H9 (cell line): ENCODE measurements around the gene GABRB2. TPM values are rescaled to one million over a fixed set of nuclear protein-coding genes. Genes with fewer than 3 reads are reported as not detected.

Source experiments
- DNase-seq: peaks from one replicate; pipeline ENCODE4 v3.0.0-alpha.2; 2017
- H2AFZ ChIP-seq: one replicate; pipeline ENCODE4 v1.6.1; 2013; ENCODE audit warnings: mild to moderate bottlenecking, low read length, control low read depth, moderate library complexity
- H2AK5ac ChIP-seq: 2 replicates; pipeline ENCODE4 v1.6.1; 2013; ENCODE audit warnings: low read length, control low read depth, mixed read lengths; ENCODE audit not compliant: insufficient read length
- H2BK120ac ChIP-seq: one replicate; pipeline ENCODE4 v1.6.1; 2013; ENCODE audit warnings: low read depth, mild to moderate bottlenecking, low read length, control low read depth, inconsistent platforms; ENCODE audit not compliant: poor library complexity, severe bottlenecking
- H2BK12ac ChIP-seq: 2 replicates; pipeline ENCODE4 v1.6.1; 2013; ENCODE audit warnings: low read length, control low read depth, mixed read lengths, low read depth; ENCODE audit not compliant: insufficient read length
- H2BK15ac ChIP-seq: 2 replicates; pipeline ENCODE4 v1.6.1; 2013; ENCODE audit warnings: low read depth, low read length, control low read depth
- H2BK20ac ChIP-seq: one replicate; pipeline ENCODE4 v1.6.1; 2013; ENCODE audit warnings: low read depth, mild to moderate bottlenecking, low read length, control low read depth, inconsistent platforms; ENCODE audit not compliant: poor library complexity, severe bottlenecking
- H2BK5ac ChIP-seq: 2 replicates; pipeline ENCODE4 v1.6.1; 2013; ENCODE audit warnings: low read length, control low read depth, mixed read lengths; ENCODE audit not compliant: insufficient read length
- H3K14ac ChIP-seq: 2 replicates; pipeline ENCODE4 v1.6.1; 2013; ENCODE audit warnings: low read length, control low read depth; ENCODE audit not compliant: insufficient read depth
- H3K18ac ChIP-seq: 2 replicates; pipeline ENCODE4 v1.6.1; 2013; ENCODE audit warnings: low read depth, mild to moderate bottlenecking, mixed read lengths, low read length, control low read depth; ENCODE audit not compliant: insufficient read length
- H3K23ac ChIP-seq: 2 replicates; pipeline ENCODE4 v1.6.1; 2013; ENCODE audit warnings: low read length, control low read depth, mixed read lengths, low read depth; ENCODE audit not compliant: insufficient read length
- H3K23me2 ChIP-seq: 2 replicates; pipeline ENCODE4 v1.6.1; 2013; ENCODE audit warnings: low read depth, mild to moderate bottlenecking, mixed read lengths, low read length, control low read depth; ENCODE audit not compliant: insufficient read length, poor library complexity, severe bottlenecking
- H3K27ac ChIP-seq: 2 replicates; pipeline ENCODE4 v1.5.1; 2013; ENCODE audit warnings: low read length, control low read depth, mixed read lengths, low read depth; ENCODE audit not compliant: insufficient read length
- H3K27me3 ChIP-seq: 2 replicates; pipeline ENCODE4 v1.6.1; 2013; ENCODE audit warnings: low read length, control low read depth, inconsistent platforms; ENCODE audit not compliant: insufficient read depth
- H3K4ac ChIP-seq: 2 replicates; pipeline ENCODE4 v1.6.1; 2013; ENCODE audit warnings: low read depth, mild to moderate bottlenecking, control low read depth, inconsistent platforms, low read length, moderate library complexity
- H3K4me1 ChIP-seq: 2 replicates; pipeline ENCODE4 v1.6.1; 2013; ENCODE audit warnings: low read length, control low read depth, inconsistent platforms; ENCODE audit not compliant: insufficient read depth
- H3K4me2 ChIP-seq: 2 replicates; pipeline ENCODE4 v1.6.1; 2013; ENCODE audit warnings: low read length, control low read depth, mixed read lengths; ENCODE audit not compliant: insufficient read length, insufficient read depth
- H3K56ac ChIP-seq: 2 replicates; pipeline ENCODE4 v1.6.1; 2013; ENCODE audit warnings: low read depth, mild to moderate bottlenecking, mixed read lengths, low read length, control low read depth; ENCODE audit not compliant: insufficient read length
- H3K79me1 ChIP-seq: 2 replicates; pipeline ENCODE4 v1.6.1; 2013; ENCODE audit warnings: low read depth, mild to moderate bottlenecking, moderate library complexity, low read length, control low read depth, inconsistent platforms; ENCODE audit not compliant: insufficient read depth, poor library complexity, severe bottlenecking
- H3K79me2 ChIP-seq: 2 replicates; pipeline ENCODE4 v1.6.1; 2013; ENCODE audit warnings: low read length, control low read depth, inconsistent platforms; ENCODE audit not compliant: insufficient read depth
- H3K9ac ChIP-seq: 2 replicates; pipeline ENCODE4 v1.6.1; 2013; ENCODE audit warnings: low read length, control low read depth, mixed read lengths; ENCODE audit not compliant: insufficient read length; ENCODE audit errors: extremely low read depth
- H3K9me3 ChIP-seq: one replicate; pipeline ENCODE4 v1.6.1; 2013; ENCODE audit warnings: low read depth, low read length, inconsistent platforms; ENCODE audit not compliant: control insufficient read depth
- H3T11ph ChIP-seq: one replicate; pipeline ENCODE4 v1.6.1; 2013; ENCODE audit warnings: mild to moderate bottlenecking, low read length, control low read depth, inconsistent platforms
- H4K20me1 ChIP-seq: one replicate; pipeline ENCODE4 v1.6.1; 2013; ENCODE audit not compliant: control insufficient read depth, insufficient read length, insufficient read depth
- H4K5ac ChIP-seq: 2 replicates; pipeline ENCODE4 v1.6.1; 2013; ENCODE audit warnings: low read depth, mild to moderate bottlenecking, mixed read lengths, low read length, control low read depth; ENCODE audit not compliant: insufficient read length
- H4K8ac ChIP-seq: replicated peaks from 2 replicates; pipeline ENCODE4 v1.6.1; 2013; ENCODE audit warnings: low read length, control low read depth, mixed read lengths, low read depth; ENCODE audit not compliant: insufficient read length
- H4K91ac ChIP-seq: 2 replicates; pipeline ENCODE4 v1.6.1; 2013; ENCODE audit warnings: low read depth, mild to moderate bottlenecking, moderate library complexity, mixed read lengths, low read length, control low read depth; ENCODE audit not compliant: insufficient read length
- H3K27ac Mint-ChIP-seq, 3 experiments: 2 replicates in 2 of 3; 3 replicates in 1 of 3; pipeline ENCODE4 v1.8.0; 2020 to 2021; ENCODE audit warnings: mixed read lengths in 3 of 3, mild to moderate bottlenecking in 1 of 3, moderate library complexity in 1 of 3
- H3K27me3 Mint-ChIP-seq: 2 replicates; pipeline ENCODE4 v1.8.0; 2021; ENCODE audit warnings: low read depth, mild to moderate bottlenecking, moderate library complexity, mixed read lengths
- H3K36me3 Mint-ChIP-seq, 3 experiments: 2 replicates in 2 of 3; 3 replicates in 1 of 3; pipeline ENCODE4 v1.8.0; 2020 to 2021; ENCODE audit warnings: low read depth in 3 of 3, mixed read lengths in 3 of 3; ENCODE audit not compliant: insufficient read depth in 1 of 3
- H3K4me1 Mint-ChIP-seq, 2 experiments: 2 replicates each; pipeline ENCODE4 v1.8.0; 2020; ENCODE audit warnings: mixed read lengths in 2 of 2
- H3K4me3 Mint-ChIP-seq, 2 experiments: 2 replicates in 1 of 2; 3 replicates in 1 of 2; pipeline ENCODE4 v1.8.0; 2020 to 2021; ENCODE audit warnings: mild to moderate bottlenecking in 2 of 2, mixed read lengths in 2 of 2, moderate library complexity in 1 of 2
- H3K9me3 Mint-ChIP-seq, 2 experiments: 2 replicates in 1 of 2; 3 replicates in 1 of 2; pipeline ENCODE4 v1.8.0; 2020; ENCODE audit warnings: mild to moderate bottlenecking in 2 of 2, mixed read lengths in 2 of 2, moderate library complexity in 1 of 2
- WGBS: extraction: QIAGEN DNeasy Blood & Tissue Kit; methylation state at CpG from one replicate; pipeline ENCODE4 v1.1.7; 2013; ENCODE audit warnings: missing lambda C conversion rate, low lambda C conversion rate, mixed read lengths; ENCODE audit not compliant: insufficient read length; ENCODE audit errors: extremely low coverage; 5-methylcytosine and 5-hydroxymethylcytosine counted together
- total RNA-seq: library from RNA; stranded (reverse); gene quantifications from 2 replicates; pipeline ENCODE4 v1.2.1, GENCODE V29; 2021
- TF ChIP-seq, protein P1 (sequence below): fragments of 200-600 bp; sonication (generic); conservative IDR thresholded peaks from 3 replicates; pipeline ENCODE4 v1.8.0; 2021; ENCODE audit warnings: antibody characterized with exemption, mild to moderate bottlenecking

The GABRB2 gene
- total RNA-seq, 1 experiment from 2014 or later: 0.20 TPM

DNA sequence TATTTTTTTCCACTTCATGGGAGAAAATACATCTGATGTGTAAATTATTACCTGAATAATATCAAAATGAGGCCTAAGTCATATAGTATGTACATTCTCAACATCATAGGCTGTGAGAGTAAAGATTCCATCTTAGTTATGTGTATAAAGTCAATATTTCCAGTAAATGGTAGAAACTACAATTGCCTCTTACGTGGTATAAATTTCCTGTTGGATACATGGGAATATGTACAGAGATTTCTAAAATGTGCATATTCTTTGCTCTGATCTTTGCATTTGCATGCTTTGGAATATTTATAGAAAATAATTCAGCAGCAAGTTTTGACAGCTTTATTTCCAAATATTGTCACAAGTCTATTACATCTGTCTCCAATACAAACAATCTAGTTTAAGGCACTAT is 78.8 kb downstream of the GABRB2 start:
- Histone ChIP-seq H3K18ac (no peak overlapping the region), H3K56ac (no peak overlapping the region), H3K79me2 (no peaks in the 10 kb centered on the region), H3K79me1 (no peaks in the 10 kb centered on the region), H4K8ac (no peak overlapping the region), H3K23me2 (no peaks in the 10 kb centered on the region), H4K5ac (no peak overlapping the region), H3K4ac (no peak overlapping the region), H3K9me3 (no peaks in the 10 kb centered on the region), H2BK5ac (no peak overlapping the region), H3K23ac (no peak overlapping the region), H3K4me1 (no peaks in the 10 kb centered on the region), H4K20me1 (no peaks in the 10 kb centered on the region), H2BK12ac (no peak overlapping the region), H3K14ac (no peak overlapping the region), H2AK5ac (no peak overlapping the region), H3K27ac (no peak overlapping the region), H2BK15ac (no peak overlapping the region), H3K27me3 (no peaks in the 10 kb centered on the region), H3T11ph (no peak overlapping the region), H2BK120ac (no peak overlapping the region), H3K4me2 (no peak overlapping the region), H2AFZ (no peak overlapping the region), H2BK20ac (no peak overlapping the region), H4K91ac (no peak overlapping the region), H3K9ac (no peak overlapping the region)
- Mint-ChIP-seq H3K27me3 (no peaks in the 10 kb centered on the region), H3K4me3 (no peak overlapping the region), H3K36me3 (no peaks in the 10 kb centered on the region), H3K9me3 (no peaks in the 10 kb centered on the region), H3K27ac (no peak overlapping the region), H3K4me1 (peaks cover 8 to 10% of the 10 kb centered on the region in 2 experiments)
- DNase-seq: no peak
- WGBS: no CpG with 5 or more reads among the region's 1 CpG
- TF ChIP-seq, protein P1, sequence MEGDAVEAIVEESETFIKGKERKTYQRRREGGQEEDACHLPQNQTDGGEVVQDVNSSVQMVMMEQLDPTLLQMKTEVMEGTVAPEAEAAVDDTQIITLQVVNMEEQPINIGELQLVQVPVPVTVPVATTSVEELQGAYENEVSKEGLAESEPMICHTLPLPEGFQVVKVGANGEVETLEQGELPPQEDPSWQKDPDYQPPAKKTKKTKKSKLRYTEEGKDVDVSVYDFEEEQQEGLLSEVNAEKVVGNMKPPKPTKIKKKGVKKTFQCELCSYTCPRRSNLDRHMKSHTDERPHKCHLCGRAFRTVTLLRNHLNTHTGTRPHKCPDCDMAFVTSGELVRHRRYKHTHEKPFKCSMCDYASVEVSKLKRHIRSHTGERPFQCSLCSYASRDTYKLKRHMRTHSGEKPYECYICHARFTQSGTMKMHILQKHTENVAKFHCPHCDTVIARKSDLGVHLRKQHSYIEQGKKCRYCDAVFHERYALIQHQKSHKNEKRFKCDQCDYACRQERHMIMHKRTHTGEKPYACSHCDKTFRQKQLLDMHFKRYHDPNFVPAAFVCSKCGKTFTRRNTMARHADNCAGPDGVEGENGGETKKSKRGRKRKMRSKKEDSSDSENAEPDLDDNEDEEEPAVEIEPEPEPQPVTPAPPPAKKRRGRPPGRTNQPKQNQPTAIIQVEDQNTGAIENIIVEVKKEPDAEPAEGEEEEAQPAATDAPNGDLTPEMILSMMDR: no peak
